Esophagus muscularis mucosa (tissue), 4 donors: ENCODE results near the gene FBN1.

Experiments
- CTCF ChIP-seq, 3 experiments: fragments of 200-600 bp in 2 of 3; fragments of 450-650 bp in 1 of 3; sonication (generic) in 2 of 3; IDR thresholded peaks; one replicate each; pipeline ENCODE4 v1.5.1; 2017 to 2019; ENCODE audit warnings: antibody characterized with exemption in 3 of 3, mild to moderate bottlenecking in 2 of 3, moderate library complexity in 1 of 3
- EP300 ChIP-seq: sonication (generic); formaldehyde crosslinking; IDR thresholded peaks from one replicate; pipeline ENCODE4 v1.6.1; 2017; ENCODE audit warnings: antibody characterized with exemption
- POLR2A ChIP-seq: fragments of 450-650 bp; IDR thresholded peaks from one replicate; pipeline ENCODE4 v1.6.1; 2017; ENCODE audit warnings: antibody characterized with exemption, moderate library complexity, mild to moderate bottlenecking, low read depth
- POLR2AphosphoS5 ChIP-seq, 2 donors: sonication (generic); formaldehyde crosslinking; IDR thresholded peaks; one replicate each; pipeline ENCODE4 v1.6.1; 2017; ENCODE audit warnings: antibody characterized with exemption in 2 of 2

GRCh38 chr15:48514103-48514816, 131.2 kb downstream of the FBN1 start:
- TF ChIP-seq CTCF (IDR thresholded peaks at IDR 0.05) (no peak), POLR2A (no peak), EP300 (no peak), POLR2AphosphoS5 (IDR thresholded peaks at IDR 0.05) (no peak)
